ENCODE data around the gene PRCP.
"Not testable (repeated sequence)": the region's sequence is repeated elsewhere in the genome, so short reads cannot be mapped to it uniquely, and the experiment has no call there.

The PRCP gene

GRCh38 chr11:82932564-82932963 lies 32.3 kb upstream of the PRCP start:
- Histone ChIP-seq H3K4me1 (ENCODE audit: control insufficient read depth in 1 of 2, insufficient read depth in 2 of 2, low read length in 2 of 2) (no peaks in the 10 kb centered on the region), H3K9me3 (ENCODE audit: control insufficient read depth in 1 of 2, low read length in 2 of 2) (no peaks in the 10 kb centered on the region), H3K27me3 (ENCODE audit: control insufficient read depth in 1 of 2, insufficient read depth in 2 of 2, low read length in 2 of 2) (no peaks in the 10 kb centered on the region), H3K4me3 (ENCODE audit: low read depth in 1 of 2, low read length in 2 of 2) (no peak overlapping the region), H3K36me3 (ENCODE audit: control insufficient read depth in 1 of 2, insufficient read depth in 2 of 2, low read length in 2 of 2) (peaks cover 0 to 3% of the 10 kb centered on the region in 2 donors), H3K9ac (ENCODE audit: low read depth in 1 of 2, low read length in 2 of 2) (no peak overlapping the region), H3K27ac (ENCODE audit: low read depth, low read length) (no peak overlapping the region)

- Histone ChIP-seq H3K27ac (ENCODE audit: low read depth, low read length) (no peak overlapping the region), H3K9me3 (ENCODE audit: control insufficient read depth in 1 of 2, low read length in 2 of 2) (no peaks in the 10 kb centered on the region), H3K27me3 (ENCODE audit: control insufficient read depth in 1 of 2, insufficient read depth in 2 of 2, low read length in 2 of 2) (no peaks in the 10 kb centered on the region), H3K4me3 (ENCODE audit: low read depth in 1 of 2, low read length in 2 of 2) (no peak overlapping the region), H3K36me3 (ENCODE audit: control insufficient read depth in 1 of 2, insufficient read depth in 2 of 2, low read length in 2 of 2) (peaks cover 0 to 3% of the 10 kb centered on the region in 2 donors), H3K9ac (ENCODE audit: low read depth in 1 of 2, low read length in 2 of 2) (no peak overlapping the region), H3K4me1 (ENCODE audit: control insufficient read depth in 1 of 2, insufficient read depth in 2 of 2, low read length in 2 of 2) (no peaks in the 10 kb centered on the region)
These were observed 30.5 kb upstream of the PRCP start for GRCh38 chr11:82930734-82931133.

- Histone ChIP-seq H3K27ac (ENCODE audit: low read depth, low read length) (no peak overlapping the region), H3K9me3 (ENCODE audit: control insufficient read depth in 1 of 2, low read length in 2 of 2) (no peaks in the 10 kb centered on the region), H3K27me3 (ENCODE audit: control insufficient read depth in 1 of 2, insufficient read depth in 2 of 2, low read length in 2 of 2) (no peaks in the 10 kb centered on the region), H3K4me3 (ENCODE audit: low read depth in 1 of 2, low read length in 2 of 2) (no peak overlapping the region), H3K36me3 (ENCODE audit: control insufficient read depth in 1 of 2, insufficient read depth in 2 of 2, low read length in 2 of 2) (peaks cover 0 to 3% of the 10 kb centered on the region in 2 donors), H3K4me1 (ENCODE audit: control insufficient read depth in 1 of 2, insufficient read depth in 2 of 2, low read length in 2 of 2) (no peaks in the 10 kb centered on the region), H3K9ac (ENCODE audit: low read depth in 1 of 2, low read length in 2 of 2) (no peak overlapping the region)
These were observed 30.0 kb upstream of the PRCP start for GRCh38 chr11:82930229-82930628.

- Histone ChIP-seq H3K9me3 (ENCODE audit: control insufficient read depth in 1 of 2, low read length in 2 of 2) (no peaks in the 10 kb centered on the region), H3K36me3 (ENCODE audit: control insufficient read depth in 1 of 2, insufficient read depth in 2 of 2, low read length in 2 of 2) (no peaks in the 10 kb centered on the region), H3K27me3 (ENCODE audit: control insufficient read depth in 1 of 2, insufficient read depth in 2 of 2, low read length in 2 of 2) (no peaks in the 10 kb centered on the region), H3K4me3 (ENCODE audit: low read depth in 1 of 2, low read length in 2 of 2) (no peak overlapping the region), H3K27ac (ENCODE audit: low read depth, low read length) (no peak overlapping the region), H3K4me1 (ENCODE audit: control insufficient read depth in 1 of 2, insufficient read depth in 2 of 2, low read length in 2 of 2) (no peaks in the 10 kb centered on the region), H3K9ac (ENCODE audit: low read depth in 1 of 2, low read length in 2 of 2) (no peak overlapping the region)
These were observed 28.9 kb upstream of the PRCP start for GRCh38 chr11:82929121-82929520.

GRCh38 chr11:82927264-82927880 lies 27.1 kb upstream of the PRCP start:
- Histone ChIP-seq H3K4me1 (ENCODE audit: control insufficient read depth in 1 of 2, insufficient read depth in 2 of 2, low read length in 2 of 2) (no peaks in the 10 kb centered on the region), H3K9ac (ENCODE audit: low read depth in 1 of 2, low read length in 2 of 2) (no peak overlapping the region), H3K4me3 (ENCODE audit: low read depth in 1 of 2, low read length in 2 of 2) (no peak overlapping the region), H3K27ac (ENCODE audit: low read depth, low read length) (no peak overlapping the region), H3K9me3 (ENCODE audit: control insufficient read depth in 1 of 2, low read length in 2 of 2) (no peaks in the 10 kb centered on the region), H3K27me3 (ENCODE audit: control insufficient read depth in 1 of 2, insufficient read depth in 2 of 2, low read length in 2 of 2) (no peaks in the 10 kb centered on the region), H3K36me3 (ENCODE audit: control insufficient read depth in 1 of 2, insufficient read depth in 2 of 2, low read length in 2 of 2) (no peaks in the 10 kb centered on the region)

- no peak overlapping the region for H3K27ac ChIP-seq (ENCODE audit: low read depth, low read length)
- H3K4me1 ChIP-seq (ENCODE audit: control insufficient read depth in 1 of 2, insufficient read depth in 2 of 2, low read length in 2 of 2) = no peaks in the 10 kb centered on the region
- H3K4me3 ChIP-seq (ENCODE audit: low read depth in 1 of 2, low read length in 2 of 2) = no peak overlapping the region
- no peak overlapping the region for H3K9ac ChIP-seq (ENCODE audit: low read depth in 1 of 2, low read length in 2 of 2)
- H3K9me3 ChIP-seq (ENCODE audit: control insufficient read depth in 1 of 2, low read length in 2 of 2) = no peaks in the 10 kb centered on the region
- H3K36me3 ChIP-seq (ENCODE audit: control insufficient read depth in 1 of 2, insufficient read depth in 2 of 2, low read length in 2 of 2) = no peaks in the 10 kb centered on the region
- no peaks in the 10 kb centered on the region for H3K27me3 ChIP-seq (ENCODE audit: control insufficient read depth in 1 of 2, insufficient read depth in 2 of 2, low read length in 2 of 2)
These were observed 24.4 kb upstream of the PRCP start for GRCh38 chr11:82924522-82925224.

- not testable (repeated sequence) for H3K4me3 ChIP-seq (ENCODE audit: low read depth in 1 of 2, low read length in 2 of 2); H3K9me3 ChIP-seq (ENCODE audit: control insufficient read depth in 1 of 2, low read length in 2 of 2); H3K36me3 ChIP-seq (ENCODE audit: control insufficient read depth in 1 of 2, insufficient read depth in 2 of 2, low read length in 2 of 2); H3K4me1 ChIP-seq (ENCODE audit: control insufficient read depth in 1 of 2, insufficient read depth in 2 of 2, low read length in 2 of 2); H3K9ac ChIP-seq (ENCODE audit: low read depth in 1 of 2, low read length in 2 of 2); H3K27me3 ChIP-seq (ENCODE audit: control insufficient read depth in 1 of 2, insufficient read depth in 2 of 2, low read length in 2 of 2); H3K27ac ChIP-seq (ENCODE audit: low read depth, low read length)
These were observed 22.4 kb upstream of the PRCP start for GRCh38 chr11:82922396-82923173.

GRCh38 chr11:82920227-82920626 lies 20.0 kb upstream of the PRCP start:
- not testable (repeated sequence) for H3K4me3 ChIP-seq (ENCODE audit: low read depth in 1 of 2, low read length in 2 of 2); H3K4me1 ChIP-seq (ENCODE audit: control insufficient read depth in 1 of 2, insufficient read depth in 2 of 2, low read length in 2 of 2); H3K9ac ChIP-seq (ENCODE audit: low read depth in 1 of 2, low read length in 2 of 2); H3K27me3 ChIP-seq (ENCODE audit: control insufficient read depth in 1 of 2, insufficient read depth in 2 of 2, low read length in 2 of 2); H3K36me3 ChIP-seq (ENCODE audit: control insufficient read depth in 1 of 2, insufficient read depth in 2 of 2, low read length in 2 of 2); H3K9me3 ChIP-seq (ENCODE audit: control insufficient read depth in 1 of 2, low read length in 2 of 2); H3K27ac ChIP-seq (ENCODE audit: low read depth, low read length)

- H3K4me1 ChIP-seq (ENCODE audit: control insufficient read depth in 1 of 2, insufficient read depth in 2 of 2, low read length in 2 of 2); H3K9ac ChIP-seq (ENCODE audit: low read depth in 1 of 2, low read length in 2 of 2); H3K27ac ChIP-seq (ENCODE audit: low read depth, low read length); H3K27me3 ChIP-seq (ENCODE audit: control insufficient read depth in 1 of 2, insufficient read depth in 2 of 2, low read length in 2 of 2); H3K4me3 ChIP-seq (ENCODE audit: low read depth in 1 of 2, low read length in 2 of 2); H3K9me3 ChIP-seq (ENCODE audit: control insufficient read depth in 1 of 2, low read length in 2 of 2); H3K36me3 ChIP-seq (ENCODE audit: control insufficient read depth in 1 of 2, insufficient read depth in 2 of 2, low read length in 2 of 2): not testable (repeated sequence)
These were observed 19.6 kb upstream of the PRCP start for GRCh38 chr11:82919786-82920185.

- Histone ChIP-seq H3K4me1 (ENCODE audit: control insufficient read depth in 1 of 2, insufficient read depth in 2 of 2, low read length in 2 of 2) (peaks cover 0 to 4% of the 10 kb centered on the region in 2 donors), H3K4me3 (ENCODE audit: low read depth in 1 of 2, low read length in 2 of 2) (no peak overlapping the region), H3K9me3 (ENCODE audit: control insufficient read depth in 1 of 2, low read length in 2 of 2) (peaks cover 0 to 11% of the 10 kb centered on the region in 2 donors), H3K9ac (ENCODE audit: low read depth in 1 of 2, low read length in 2 of 2) (no peak overlapping the region), H3K27ac (ENCODE audit: low read depth, low read length) (no peak overlapping the region), H3K36me3 (ENCODE audit: control insufficient read depth in 1 of 2, insufficient read depth in 2 of 2, low read length in 2 of 2) (no peaks in the 10 kb centered on the region), H3K27me3 (ENCODE audit: control insufficient read depth in 1 of 2, insufficient read depth in 2 of 2, low read length in 2 of 2) (no peaks in the 10 kb centered on the region)
These were observed 8.9 kb upstream of the PRCP start for GRCh38 chr11:82909015-82909640.

Measured in duodenal mucosa (tissue), 2 donors.